Tibial nerve (tissue), 3 donors: ENCODE measurements around the gene DPP3.

ENCODE experiments used
- POLR2A ChIP-seq, 2 donors: fragments of 450-650 bp; IDR thresholded peaks; one replicate each; pipeline ENCODE4 v1.6.1; 2017; ENCODE audit warnings: antibody characterized with exemption in 2 of 2, mild to moderate bottlenecking in 2 of 2, moderate library complexity in 2 of 2
- TF ChIP-seq, protein P1 (sequence below), 5 experiments: fragments of 200-600 bp in 3 of 5; fragments of 450-650 bp in 2 of 5; sonication (generic) in 3 of 5; IDR thresholded peaks; one replicate each; pipeline ENCODE4 v1.5.1; 2016 to 2019; ENCODE audit warnings: antibody characterized with exemption in 5 of 5, mild to moderate bottlenecking in 3 of 5, moderate library complexity in 2 of 5

DNA sequence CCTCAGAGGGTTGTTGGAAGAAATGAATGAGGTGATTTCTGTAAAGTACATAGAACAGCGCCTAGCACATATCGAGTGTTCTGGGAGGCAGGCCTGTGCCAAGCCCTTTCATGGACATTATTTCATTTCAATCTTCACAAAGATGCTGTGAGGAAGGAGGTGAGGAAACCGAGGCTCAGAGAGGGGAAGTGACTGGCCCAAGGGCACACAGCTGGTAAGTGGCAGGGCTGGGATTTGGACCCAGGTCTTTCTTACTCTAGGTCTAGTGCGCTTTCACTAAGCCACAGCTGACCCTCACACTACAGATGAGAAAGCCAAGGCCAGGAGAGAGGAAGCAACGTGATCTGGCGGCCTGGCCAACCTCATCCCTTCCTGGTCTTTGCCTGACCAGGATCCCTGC lies 11.5 kb upstream of the DPP3 start:
- TF ChIP-seq POLR2A (IDR thresholded peaks at IDR 0.05): no peak
- TF ChIP-seq, protein P1, sequence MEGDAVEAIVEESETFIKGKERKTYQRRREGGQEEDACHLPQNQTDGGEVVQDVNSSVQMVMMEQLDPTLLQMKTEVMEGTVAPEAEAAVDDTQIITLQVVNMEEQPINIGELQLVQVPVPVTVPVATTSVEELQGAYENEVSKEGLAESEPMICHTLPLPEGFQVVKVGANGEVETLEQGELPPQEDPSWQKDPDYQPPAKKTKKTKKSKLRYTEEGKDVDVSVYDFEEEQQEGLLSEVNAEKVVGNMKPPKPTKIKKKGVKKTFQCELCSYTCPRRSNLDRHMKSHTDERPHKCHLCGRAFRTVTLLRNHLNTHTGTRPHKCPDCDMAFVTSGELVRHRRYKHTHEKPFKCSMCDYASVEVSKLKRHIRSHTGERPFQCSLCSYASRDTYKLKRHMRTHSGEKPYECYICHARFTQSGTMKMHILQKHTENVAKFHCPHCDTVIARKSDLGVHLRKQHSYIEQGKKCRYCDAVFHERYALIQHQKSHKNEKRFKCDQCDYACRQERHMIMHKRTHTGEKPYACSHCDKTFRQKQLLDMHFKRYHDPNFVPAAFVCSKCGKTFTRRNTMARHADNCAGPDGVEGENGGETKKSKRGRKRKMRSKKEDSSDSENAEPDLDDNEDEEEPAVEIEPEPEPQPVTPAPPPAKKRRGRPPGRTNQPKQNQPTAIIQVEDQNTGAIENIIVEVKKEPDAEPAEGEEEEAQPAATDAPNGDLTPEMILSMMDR (IDR thresholded peaks at IDR 0.05): no peak
